Gastrocnemius medialis (tissue), 4 donors: ENCODE measurements around the gene PLA2G2F. TPM values are rescaled to one million over a fixed set of nuclear protein-coding genes. Genes with fewer than 3 reads are reported as not detected.
"Not testable (repeated sequence)": the region's sequence is repeated elsewhere in the genome, so short reads cannot be mapped to it uniquely, and the experiment has no call there.

Experiments used
- ATAC-seq, 2 donors: fragments of 150-250 bp; one replicate each; pipeline ENCODE4 v1.9.1; 2016
- DNase-seq, 2 donors: peaks; one replicate each; pipeline ENCODE4 v3.0.0-alpha.2; 2019
- H3K27ac ChIP-seq, 4 donors: fragments of 200-600 bp; sonication (generic); 1 replicate in 1 of 4; 2 replicates in 3 of 4; pipeline ENCODE4 v1.5.1; 2016 to 2018; ENCODE audit warnings: mild to moderate bottlenecking in 2 of 4, moderate library complexity in 1 of 4
- H3K27me3 ChIP-seq, 3 donors: fragments of 200-600 bp; sonication (generic) in 2 of 3; 1 replicate in 1 of 3; 2 replicates in 2 of 3; pipeline versions ENCODE4 v1.5.1 to v1.6.0; 2016 to 2019; ENCODE audit warnings: mild to moderate bottlenecking in 1 of 3, moderate library complexity in 1 of 3
- H3K36me3 ChIP-seq, 2 donors: fragments of 200-600 bp; sonication (generic) in 1 of 2; one replicate each; pipeline ENCODE4 v1.5.1; 2017 to 2018
- H3K4me1 ChIP-seq, 2 donors: fragments of 200-600 bp; sonication (generic) in 1 of 2; one replicate each; pipeline ENCODE4 v1.5.1; 2016 to 2017; ENCODE audit warnings: mild to moderate bottlenecking in 2 of 2
- H3K4me3 ChIP-seq, 4 donors: fragments of 200-600 bp; sonication (generic) in 3 of 4; 1 replicate in 1 of 4; 2 replicates in 3 of 4; pipeline ENCODE4 v1.5.1; 2016 to 2019; ENCODE audit warnings: mild to moderate bottlenecking in 2 of 4
- H3K9me3 ChIP-seq, 3 donors: fragments of 200-600 bp; sonication (generic) in 2 of 3; 1 replicate in 1 of 3; 2 replicates in 2 of 3; pipeline ENCODE4 v1.5.1; 2016 to 2019
- CTCF ChIP-seq, 5 experiments: fragments of 450-650 bp in 3 of 5; fragments of 200-600 bp in 2 of 5; sonication (generic) in 2 of 5; IDR thresholded peaks in 4 of 5; conservative IDR thresholded peaks in 1 of 5; 1 replicate in 4 of 5; 2 replicates in 1 of 5; pipeline ENCODE4 v1.5.1; 2016 to 2019; ENCODE audit warnings: antibody characterized with exemption in 5 of 5, mild to moderate bottlenecking in 3 of 5, moderate library complexity in 3 of 5
- POLR2A ChIP-seq, 2 donors: fragments of 450-650 bp; IDR thresholded peaks; one replicate each; pipeline ENCODE4 v1.6.1; 2017; ENCODE audit warnings: antibody characterized with exemption in 2 of 2, mild to moderate bottlenecking in 2 of 2, moderate library complexity in 2 of 2
- in situ Hi-C, 4 donors: fragments of 200-750 bp; cut with MboI; loops; one replicate each; pipeline versions ENCODE4 v1.15.0 to v1.8.0; 2017; ENCODE audit warnings: low sequenced_read_pairs in 4 of 4
- intact Hi-C: fragments of 100-400 bp; cut with DNase I; formaldehyde crosslinking; loops from one replicate; pipeline ENCODE4 v1.15.1; 2023; ENCODE audit warnings: low total_unique reads
- total RNA-seq, 4 donors: library from RNA; depleted of rRNA; stranded (reverse); fragments of >200 nt; gene quantifications; one replicate each; pipeline versions ENCODE4 v1.1.0 to v1.2.3, GENCODE V29; 2016

Gene PLA2G2F
- total RNA-seq, 4 donors from 2014 or later, result not detected

GRCh38 chr1:20126806-20127440 is 12.2 kb upstream of the PLA2G2F start:
- no peak overlapping the region for H3K27ac ChIP-seq
- no peaks in the 10 kb centered on the region for H3K36me3 ChIP-seq
- intact Hi-C loops, result no loop called here
- no peaks in the 10 kb centered on the region for H3K4me1 ChIP-seq
- ATAC-seq, result no peak
- no peak for DNase-seq
- peaks cover 0 to 3% (median 0%) of the 10 kb centered on the region in 3 donors for H3K27me3 ChIP-seq
- TF ChIP-seq CTCF (IDR thresholded peaks at IDR 0.05 in 4 of 5, conservative IDR thresholded peaks at IDR 0.05 in 1 of 5) (no peak), POLR2A (IDR thresholded peaks at IDR 0.05) (no peak)
- in situ Hi-C loops, result no loop called here
- no peak overlapping the region for H3K4me3 ChIP-seq
- no peaks in the 10 kb centered on the region for H3K9me3 ChIP-seq

GRCh38 chr1:20130518-20130917 is 8.6 kb upstream of the PLA2G2F start:
- in situ Hi-C loops, H3K27me3 ChIP-seq, H3K4me3 ChIP-seq, H3K9me3 ChIP-seq, ATAC-seq, H3K27ac ChIP-seq, DNase-seq, H3K36me3 ChIP-seq, intact Hi-C loops, H3K4me1 ChIP-seq: not testable (repeated sequence)

GRCh38 chr1:20134995-20135394 is 4.1 kb upstream of the PLA2G2F start:
- Histone ChIP-seq H3K4me3 (no peak overlapping the region), H3K4me1 (no peaks in the 10 kb centered on the region), H3K36me3 (no peaks in the 10 kb centered on the region), H3K9me3 (no peaks in the 10 kb centered on the region), H3K27ac (no peak overlapping the region), H3K27me3 (no peaks in the 10 kb centered on the region)
- intact Hi-C loops (no loop called here), in situ Hi-C loops (no loop called here)
- TF ChIP-seq CTCF (IDR thresholded peaks at IDR 0.05 in 4 of 5, conservative IDR thresholded peaks at IDR 0.05 in 1 of 5) (no peak), POLR2A (IDR thresholded peaks at IDR 0.05) (no peak)
- DNase-seq (no peak), ATAC-seq (no peak)

- no peaks in the 10 kb centered on the region for H3K9me3 ChIP-seq
- TF ChIP-seq CTCF (IDR thresholded peaks at IDR 0.05 in 4 of 5, conservative IDR thresholded peaks at IDR 0.05 in 1 of 5), result no peak
- no peak for TF ChIP-seq POLR2A (IDR thresholded peaks at IDR 0.05)
- no peak overlapping the region for H3K27ac ChIP-seq
- intact Hi-C loops, result no loop called here
- ATAC-seq, result no peak
- no peaks in the 10 kb centered on the region for H3K27me3 ChIP-seq
- in situ Hi-C loops, result no loop called here
- no peaks in the 10 kb centered on the region for H3K36me3 ChIP-seq
- no peaks in the 10 kb centered on the region for H3K4me1 ChIP-seq
- DNase-seq, result no peak
- no peak overlapping the region for H3K4me3 ChIP-seq
Observed at GRCh38 chr1:20136249-20136648, 2.9 kb upstream of the PLA2G2F start.

GRCh38 chr1:20137055-20137454 is 2.1 kb upstream of the PLA2G2F start:
- Histone ChIP-seq H3K4me3 (no peak overlapping the region), H3K9me3 (no peaks in the 10 kb centered on the region), H3K27ac (no peak overlapping the region), H3K4me1 (no peaks in the 10 kb centered on the region), H3K27me3 (no peaks in the 10 kb centered on the region), H3K36me3 (no peaks in the 10 kb centered on the region)
- DNase-seq, result no peak
- no peak for TF ChIP-seq CTCF (IDR thresholded peaks at IDR 0.05 in 4 of 5, conservative IDR thresholded peaks at IDR 0.05 in 1 of 5)
- TF ChIP-seq POLR2A (IDR thresholded peaks at IDR 0.05), result no peak
- in situ Hi-C loops, result no loop called here
- intact Hi-C loops, result no loop called here
- ATAC-seq, result no peak
